ENCODE results near the gene RAD21L1. TPM values are rescaled to one million over a fixed set of nuclear protein-coding genes. Genes with fewer than 3 reads are reported as not detected.

The RAD21L1 gene
- total RNA-seq, 1 donor from 2014 or later: not detected

GRCh38 chr20:1280195-1281102 is 54.6 kb downstream of the RAD21L1 start:
- H3K36me3 Mint-ChIP-seq (ENCODE audit: low read depth): no peaks in the 10 kb centered on the region
- H3K9me3 Mint-ChIP-seq: no peaks in the 10 kb centered on the region
- TF ChIP-seq CTCF (conservative IDR thresholded peaks at IDR 0.05): no peak
- H3K27me3 Mint-ChIP-seq (ENCODE audit: low read depth): no peaks in the 10 kb centered on the region
- H3K4me3 Mint-ChIP-seq: no peak overlapping the region
- no peak overlapping the region for H3K27ac Mint-ChIP-seq (ENCODE audit: unreplicated experiment)
- DNase-seq (ENCODE audit: low read depth, low spot score): no peak
- peaks cover 9% of the 10 kb centered on the region for H3K4me1 Mint-ChIP-seq

- TF ChIP-seq CTCF (conservative IDR thresholded peaks at IDR 0.05): no peak
- Mint-ChIP-seq H3K27ac (ENCODE audit: unreplicated experiment) (no peak overlapping the region), H3K36me3 (ENCODE audit: low read depth) (no peaks in the 10 kb centered on the region), H3K4me3 (no peak overlapping the region), H3K4me1 (peaks cover 9% of the 10 kb centered on the region), H3K9me3 (no peaks in the 10 kb centered on the region), H3K27me3 (ENCODE audit: low read depth) (no peaks in the 10 kb centered on the region)
- DNase-seq (ENCODE audit: low read depth, low spot score): no peak
Observed at GRCh38 chr20:1281279-1282057, 55.6 kb downstream of the RAD21L1 start.

- no peak for DNase-seq (ENCODE audit: low read depth, low spot score)
Observed at GRCh38 chr20:1282966-1283365, 57.1 kb downstream of the RAD21L1 start.

GRCh38 chr20:1283522-1284510 is 58.0 kb downstream of the RAD21L1 start:
- no peaks in the 10 kb centered on the region for H3K9me3 Mint-ChIP-seq
- H3K4me1 Mint-ChIP-seq: peaks cover 9% of the 10 kb centered on the region
- TF ChIP-seq CTCF (conservative IDR thresholded peaks at IDR 0.05): no peak
- no peak overlapping the region for H3K4me3 Mint-ChIP-seq
- no peaks in the 10 kb centered on the region for H3K27me3 Mint-ChIP-seq (ENCODE audit: low read depth)
- no peak overlapping the region for H3K27ac Mint-ChIP-seq (ENCODE audit: unreplicated experiment)
- no peak for DNase-seq (ENCODE audit: low read depth, low spot score)
- no peaks in the 10 kb centered on the region for H3K36me3 Mint-ChIP-seq (ENCODE audit: low read depth)

More at GRCh38 chr20:1282966-1283365, 57.1 kb downstream of the RAD21L1 start:
- Mint-ChIP-seq H3K36me3 (ENCODE audit: low read depth) (no peaks in the 10 kb centered on the region), H3K27ac (ENCODE audit: unreplicated experiment) (no peak overlapping the region), H3K4me3 (no peak overlapping the region), H3K4me1 (peaks cover 9% of the 10 kb centered on the region), H3K9me3 (no peaks in the 10 kb centered on the region), H3K27me3 (ENCODE audit: low read depth) (no peaks in the 10 kb centered on the region)
- TF ChIP-seq CTCF (conservative IDR thresholded peaks at IDR 0.05): no peak

Measured in neural crest cell (in vitro differentiated cells).